ENCODE results near the gene STMND1. TPM values are rescaled to one million over a fixed set of nuclear protein-coding genes. Genes with fewer than 3 reads are reported as not detected.

STMND1 gene
- total RNA-seq, 1 experiment from 2014 or later: not detected

DNA sequence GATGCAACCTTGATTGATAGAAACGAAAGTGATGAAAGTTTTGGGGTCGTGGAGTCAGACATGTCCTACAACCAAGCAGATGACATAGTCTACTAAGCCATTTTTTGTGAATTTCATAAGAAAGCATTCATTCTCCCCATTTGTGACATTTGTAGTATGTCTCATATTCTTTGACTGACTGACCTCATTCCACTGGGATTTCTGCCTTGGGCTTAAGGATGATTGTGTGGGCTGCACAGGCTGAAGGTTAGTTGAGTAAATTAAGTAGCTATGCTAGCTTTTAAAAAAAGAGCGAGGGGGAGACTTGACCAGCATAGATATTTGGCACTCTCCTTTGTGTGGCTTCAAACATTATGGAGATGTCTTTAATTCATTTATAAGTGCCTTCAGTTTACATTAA, 28.9 kb downstream of the STMND1 start:
- DNase-seq: no peak
- H3K9me3 Mint-ChIP-seq: peaks cover 2 to 5% of the 10 kb centered on the region in 2 experiments; a peak in 2 of 5 replicates
- H4K8ac ChIP-seq (replicated peaks; ENCODE audit: insufficient read length, low read depth, low read length): no peak overlapping the region

More for the DNA sequence above, 28.9 kb downstream of the STMND1 start:
- no peak overlapping the region for H3K4ac ChIP-seq (ENCODE audit: low read depth, low read length)
- H3K18ac ChIP-seq (ENCODE audit: insufficient read length, low read depth, low read length): no peak overlapping the region
- no peak overlapping the region for H3K9ac ChIP-seq (ENCODE audit: extremely low read depth, insufficient read length, low read length)
- H3K79me2 ChIP-seq (ENCODE audit: insufficient read depth, low read length): no peaks in the 10 kb centered on the region
- no peaks in the 10 kb centered on the region for H4K20me1 ChIP-seq (ENCODE audit: control insufficient read depth, insufficient read depth, insufficient read length)
- no peaks in the 10 kb centered on the region for H3K79me1 ChIP-seq (ENCODE audit: insufficient read depth, low read depth, low read length, poor library complexity, severe bottlenecking)
- no peaks in the 10 kb centered on the region for H3K36me3 Mint-ChIP-seq (ENCODE audit: insufficient read depth in 1 of 3, low read depth in 3 of 3)
- no peak overlapping the region for H4K91ac ChIP-seq (ENCODE audit: insufficient read length, low read depth, low read length)
- no peak overlapping the region for H2BK120ac ChIP-seq (ENCODE audit: low read depth, low read length, poor library complexity, severe bottlenecking)
- no peak overlapping the region for H2BK20ac ChIP-seq (ENCODE audit: low read depth, low read length, poor library complexity, severe bottlenecking)
- no peak overlapping the region for H3K27ac Mint-ChIP-seq
- H3K56ac ChIP-seq (ENCODE audit: insufficient read length, low read depth, low read length): no peak overlapping the region
- no peak overlapping the region for H3K4me3 Mint-ChIP-seq
- H4K5ac ChIP-seq (ENCODE audit: insufficient read length, low read depth, low read length): no peak overlapping the region
- no peak overlapping the region for H3K23ac ChIP-seq (ENCODE audit: insufficient read length, low read depth, low read length)
- H2BK15ac ChIP-seq (ENCODE audit: low read depth, low read length): no peak overlapping the region
- no peak overlapping the region for H2BK5ac ChIP-seq (ENCODE audit: insufficient read length, low read length)
- TF ChIP-seq, protein P1, sequence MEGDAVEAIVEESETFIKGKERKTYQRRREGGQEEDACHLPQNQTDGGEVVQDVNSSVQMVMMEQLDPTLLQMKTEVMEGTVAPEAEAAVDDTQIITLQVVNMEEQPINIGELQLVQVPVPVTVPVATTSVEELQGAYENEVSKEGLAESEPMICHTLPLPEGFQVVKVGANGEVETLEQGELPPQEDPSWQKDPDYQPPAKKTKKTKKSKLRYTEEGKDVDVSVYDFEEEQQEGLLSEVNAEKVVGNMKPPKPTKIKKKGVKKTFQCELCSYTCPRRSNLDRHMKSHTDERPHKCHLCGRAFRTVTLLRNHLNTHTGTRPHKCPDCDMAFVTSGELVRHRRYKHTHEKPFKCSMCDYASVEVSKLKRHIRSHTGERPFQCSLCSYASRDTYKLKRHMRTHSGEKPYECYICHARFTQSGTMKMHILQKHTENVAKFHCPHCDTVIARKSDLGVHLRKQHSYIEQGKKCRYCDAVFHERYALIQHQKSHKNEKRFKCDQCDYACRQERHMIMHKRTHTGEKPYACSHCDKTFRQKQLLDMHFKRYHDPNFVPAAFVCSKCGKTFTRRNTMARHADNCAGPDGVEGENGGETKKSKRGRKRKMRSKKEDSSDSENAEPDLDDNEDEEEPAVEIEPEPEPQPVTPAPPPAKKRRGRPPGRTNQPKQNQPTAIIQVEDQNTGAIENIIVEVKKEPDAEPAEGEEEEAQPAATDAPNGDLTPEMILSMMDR (conservative IDR thresholded peaks at IDR 0.05): no peak
- no peaks in the 10 kb centered on the region; the same call in 1 of the 2 replicates for H3K27me3 Mint-ChIP-seq (ENCODE audit: low read depth)
- no peaks in the 10 kb centered on the region for H3K9me3 ChIP-seq (ENCODE audit: control insufficient read depth, low read depth, low read length)
- no peak overlapping the region for H3K14ac ChIP-seq (ENCODE audit: insufficient read depth, low read length)
- no peaks in the 10 kb centered on the region for H3K23me2 ChIP-seq (ENCODE audit: insufficient read length, low read depth, low read length, poor library complexity, severe bottlenecking)
- H3K27ac ChIP-seq (ENCODE audit: insufficient read length, low read depth, low read length): no peak overlapping the region
- peaks cover 3 to 11% of the 10 kb centered on the region in 2 experiments; a peak in 3 of 4 replicates for H3K4me1 Mint-ChIP-seq
- H2BK12ac ChIP-seq (ENCODE audit: insufficient read length, low read depth, low read length): no peak overlapping the region
- no peaks in the 10 kb centered on the region for H3K4me1 ChIP-seq (ENCODE audit: insufficient read depth, low read length)
- no peak overlapping the region for H2AK5ac ChIP-seq (ENCODE audit: insufficient read length, low read length)
- H3K4me2 ChIP-seq (ENCODE audit: insufficient read depth, insufficient read length, low read length): no peak overlapping the region
- no peaks in the 10 kb centered on the region for H3K27me3 ChIP-seq (ENCODE audit: insufficient read depth, low read length)
- no peak overlapping the region for H3T11ph ChIP-seq (ENCODE audit: low read length)
- no peak overlapping the region for H2AFZ ChIP-seq (ENCODE audit: low read length)
- WGBS (ENCODE audit: extremely low coverage, insufficient read length, low lambda C conversion rate): no CpG with 5 or more reads among the region's 3 CpGs
